ENCODE results near the gene YAP1.

DNA sequence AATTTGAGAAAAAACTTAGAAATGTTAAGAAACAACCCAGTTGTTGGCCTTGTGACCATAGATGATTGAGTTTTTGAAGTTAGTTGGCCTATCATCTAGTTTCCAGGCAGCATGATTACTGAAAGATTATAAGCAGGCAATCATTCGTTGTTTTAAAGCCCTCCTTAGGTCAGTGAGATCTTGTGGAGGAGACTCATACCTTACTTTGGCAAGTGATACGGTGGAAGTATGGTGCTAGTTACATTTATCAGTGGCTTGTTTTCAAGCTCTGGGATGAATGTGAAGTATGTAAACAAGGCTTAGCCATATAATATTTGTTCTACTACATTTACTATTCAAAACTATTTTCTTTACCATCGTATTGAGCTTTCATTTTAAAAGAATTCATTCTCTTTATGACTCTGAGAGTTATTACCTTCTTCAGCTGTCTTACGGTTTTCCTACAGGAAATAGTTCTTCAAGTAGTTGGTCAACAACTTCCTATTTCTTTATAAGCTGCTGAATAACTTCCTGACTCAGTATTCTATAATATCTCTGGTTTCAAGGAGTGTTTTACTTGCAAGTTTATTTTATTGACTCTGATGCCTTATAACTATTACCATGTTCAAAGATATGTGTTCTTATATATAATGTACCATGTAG, 7.3 kb downstream of the YAP1 start:
- TF ChIP-seq FOXK2 (IDR thresholded peaks at IDR 0.05), result no peak
- no peak for TF ChIP-seq FOXM1 (IDR thresholded peaks at IDR 0.05; ENCODE audit: borderline replicate concordance)
- TF ChIP-seq SUZ12 (IDR thresholded peaks at IDR 0.05), result no peak
- TF ChIP-seq TARDBP (IDR thresholded peaks at IDR 0.05), result no peak
- TF ChIP-seq, protein P1, sequence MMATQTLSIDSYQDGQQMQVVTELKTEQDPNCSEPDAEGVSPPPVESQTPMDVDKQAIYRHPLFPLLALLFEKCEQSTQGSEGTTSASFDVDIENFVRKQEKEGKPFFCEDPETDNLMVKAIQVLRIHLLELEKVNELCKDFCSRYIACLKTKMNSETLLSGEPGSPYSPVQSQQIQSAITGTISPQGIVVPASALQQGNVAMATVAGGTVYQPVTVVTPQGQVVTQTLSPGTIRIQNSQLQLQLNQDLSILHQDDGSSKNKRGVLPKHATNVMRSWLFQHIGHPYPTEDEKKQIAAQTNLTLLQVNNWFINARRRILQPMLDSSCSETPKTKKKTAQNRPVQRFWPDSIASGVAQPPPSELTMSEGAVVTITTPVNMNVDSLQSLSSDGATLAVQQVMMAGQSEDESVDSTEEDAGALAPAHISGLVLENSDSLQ (IDR thresholded peaks at IDR 0.05), result no peak
- TF ChIP-seq ELF4 (IDR thresholded peaks at IDR 0.05), result no peak
- TF ChIP-seq NFRKB (IDR thresholded peaks at IDR 0.05), result no peak
